Stomach (tissue), 9 donors: ENCODE measurements around the gene C22orf39. TPM values are rescaled to one million over a fixed set of nuclear protein-coding genes. Genes with fewer than 3 reads are reported as not detected.
A peak's percentile ranks its signal among the peaks of the same experiment; 100 is the strongest.
"Not testable (repeated sequence)": the region's sequence is repeated elsewhere in the genome, so short reads cannot be mapped to it uniquely, and the experiment has no call there.

ENCODE experiments used
- DNase-seq, 2 donors: peaks; one replicate each; pipeline versions ENCODE4 v3.0.0 to v3.0.0-alpha.2; 2013 to 2019
- H3K27ac ChIP-seq, 5 donors: fragments of 200-600 bp in 4 of 5; sonication (generic) in 4 of 5; one replicate each; pipeline ENCODE4 v1.5.1; 2013 to 2019; ENCODE audit warnings: mild to moderate bottlenecking in 1 of 5, moderate library complexity in 1 of 5
- H3K27me3 ChIP-seq, 3 donors: fragments of 200-600 bp; sonication (generic); one replicate each; pipeline ENCODE4 v1.5.1; 2017 to 2019; ENCODE audit warnings: mixed run types in 1 of 3
- H3K36me3 ChIP-seq, 4 donors: fragments of 200-600 bp; sonication (generic); 1 replicate in 3 of 4; 2 replicates in 1 of 4; pipeline ENCODE4 v1.5.1; 2016 to 2019
- H3K4me1 ChIP-seq, 4 donors: fragments of 200-600 bp; sonication (generic); one replicate each; pipeline ENCODE4 v1.5.1; 2016 to 2019
- H3K4me3 ChIP-seq, 4 donors: fragments of 200-600 bp; sonication (generic) in 3 of 4; one replicate each; pipeline ENCODE4 v1.5.1; 2016 to 2019; ENCODE audit warnings: mild to moderate bottlenecking in 1 of 4
- H3K9me3 ChIP-seq, 4 donors: fragments of 200-600 bp; sonication (generic); one replicate each; pipeline ENCODE4 v1.5.1; 2016 to 2019
- CTCF ChIP-seq, 7 experiments: fragments of 450-650 bp in 4 of 7; fragments of 200-600 bp in 3 of 7; sonication (generic) in 3 of 7; IDR thresholded peaks; one replicate each; pipeline ENCODE4 v1.5.1; 2016 to 2019; ENCODE audit warnings: antibody characterized with exemption in 7 of 7, control low read depth in 2 of 7, mild to moderate bottlenecking in 1 of 7
- EP300 ChIP-seq: sonication (generic); formaldehyde crosslinking; IDR thresholded peaks from one replicate; pipeline ENCODE4 v1.6.1; 2017; ENCODE audit warnings: antibody characterized with exemption
- POLR2A ChIP-seq, 4 donors: fragments of 450-650 bp; IDR thresholded peaks; one replicate each; pipeline ENCODE4 v1.6.1; 2016; ENCODE audit warnings: antibody characterized with exemption in 4 of 4, control low read depth in 2 of 4, mild to moderate bottlenecking in 1 of 4, moderate library complexity in 1 of 4
- POLR2AphosphoS5 ChIP-seq, 3 donors: sonication (generic); formaldehyde crosslinking; IDR thresholded peaks; one replicate each; pipeline ENCODE4 v1.6.1; 2016; ENCODE audit warnings: antibody characterized with exemption in 3 of 3
- WGBS, 5 donors: extraction: QIAGEN DNeasy Blood & Tissue Kit in 3 of 5; methylation state at CpG; one replicate each; pipeline versions ENCODE4 v1.1.5 to v1.1.7; 2013 to 2018; 5-methylcytosine and 5-hydroxymethylcytosine counted together
- intact Hi-C: fragments of 100-400 bp; cut with DNase I; formaldehyde crosslinking; loops from one replicate; pipeline ENCODE4 v1.15.1; 2023; ENCODE audit warnings: low total_unique reads
- polyA plus RNA-seq, 3 donors: library from polyadenylated mRNA; stranded (reverse); fragments of 200-250 nt; gene quantifications; one replicate each; pipeline ENCODE4 v1.2.3, GENCODE V29; 2013
- total RNA-seq, 5 donors: library from RNA; depleted of rRNA; stranded (reverse); fragments of >200 nt; gene quantifications; one replicate each; pipeline versions ENCODE4 v1.1.0 to v1.2.3, GENCODE V29; 2014 to 2016
- donor health status: healthy with polysubstance abuse.
- donor health status: Bipolar disorder and iron deficiency.
- donor health status: healthy.

The C22orf39 gene
- total and polyA plus RNA-seq, 8 donors: 23.6 to 124 (median 41.5) TPM

DNA sequence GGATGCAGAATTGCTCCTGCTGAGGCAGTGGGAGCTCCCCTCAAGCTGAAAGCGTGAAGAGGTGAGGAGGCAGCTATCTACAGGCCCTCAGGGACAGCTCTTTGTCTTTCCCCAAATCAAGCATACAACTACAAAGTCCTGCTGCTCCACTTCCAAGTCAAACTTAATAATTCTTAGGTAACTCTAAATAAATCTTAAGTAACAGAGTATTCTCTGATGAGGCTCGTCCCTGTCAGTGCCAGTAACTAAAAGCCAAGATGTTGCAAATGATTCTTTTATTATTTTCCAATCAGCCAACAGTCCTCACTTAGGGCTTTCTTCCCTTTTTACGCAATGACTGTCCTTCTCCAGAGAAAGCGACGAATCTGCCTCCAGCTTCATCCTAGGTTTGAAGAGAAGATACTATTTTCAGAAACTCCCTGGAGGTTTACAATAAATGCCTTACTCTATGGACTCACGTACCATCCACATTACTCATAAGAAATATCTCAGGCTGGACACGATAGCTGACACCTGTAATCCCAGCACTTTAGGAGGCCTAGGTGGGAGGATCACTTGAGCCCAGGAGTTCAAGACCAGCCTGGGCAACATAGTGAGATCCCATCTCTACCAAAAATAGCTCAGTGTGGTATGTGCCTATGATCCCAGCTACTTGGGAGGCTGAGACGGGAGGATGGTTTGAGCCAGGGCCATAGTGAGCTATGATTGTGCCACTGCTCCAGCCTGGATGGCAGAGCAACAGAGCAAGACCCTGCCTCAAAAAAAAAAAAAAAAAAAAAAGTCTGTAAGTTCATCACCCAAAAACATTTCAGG is 3.1 kb upstream of the C22orf39 start:
- Histone ChIP-seq H3K4me3 (no peak overlapping the region), H3K27me3 (no peaks in the 10 kb centered on the region), H3K9me3 (no peaks in the 10 kb centered on the region), H3K27ac (no peak overlapping the region), H3K4me1 (peaks cover 12 to 29% (median 26%) of the 10 kb centered on the region in 4 donors), H3K36me3 (peaks cover 40 to 64% (median 55%) of the 10 kb centered on the region in 4 donors)
- DNase-seq: no peak
- no peak for TF ChIP-seq CTCF (IDR thresholded peaks at IDR 0.05)
- no peak for TF ChIP-seq EP300
- no peak for TF ChIP-seq POLR2A (IDR thresholded peaks at IDR 0.05)
- TF ChIP-seq POLR2AphosphoS5 (IDR thresholded peaks at IDR 0.05): no peak
- intact Hi-C loops: loop anchor here (10.0 kb wide), 1 partner anchor 266 kb away; no protein-coding TSS in a partner anchor
- WGBS, 5 donors: 84 to 95% (median 90%) methylated on average over 8 of the region's 8 CpGs

- Histone ChIP-seq H3K36me3 (peaks cover 29 to 57% (median 47%) of the 10 kb centered on the region in 4 donors), H3K9me3 (no peaks in the 10 kb centered on the region), H3K27me3 (no peaks in the 10 kb centered on the region), H3K4me1 (peaks cover 21 to 41% (median 32%) of the 10 kb centered on the region in 4 donors), H3K27ac (no peak overlapping the region), H3K4me3 (no peak overlapping the region)
- no peak for DNase-seq
- intact Hi-C loops: no loop called here
- TF ChIP-seq POLR2A (IDR thresholded peaks at IDR 0.05): no peak
- TF ChIP-seq EP300: no peak
- 86 to 95% (median 89%) methylated on average over 2 of the region's 2 CpGs for WGBS, 5 donors
Measured at GRCh38 chr22:19449422-19449767, 1.9 kb upstream of the C22orf39 start.

- Histone ChIP-seq H3K4me3 (peak overlapping the region in 2 of 4 donors; percentile 69 to 80), H3K27me3 (no peaks in the 10 kb centered on the region), H3K9me3 (no peaks in the 10 kb centered on the region), H3K4me1 (peaks cover 21 to 46% (median 35%) of the 10 kb centered on the region in 4 donors), H3K27ac (peak overlapping the region in 2 of 5 donors; percentile 92 to 96), H3K36me3 (peaks cover 29 to 57% (median 47%) of the 10 kb centered on the region in 4 donors)
- intact Hi-C loops: no loop called here
- DNase-seq: no peak
- TF ChIP-seq CTCF (IDR thresholded peaks at IDR 0.05) (no peak), EP300 (no peak), POLR2A (IDR thresholded peaks at IDR 0.05) (no peak), POLR2AphosphoS5 (IDR thresholded peaks at IDR 0.05) (no peak)
- 60 to 71% (median 61%) methylated on average over 5 of the region's 5 CpGs for WGBS, 5 donors
Measured at GRCh38 chr22:19448739-19449421, 1.4 kb upstream of the C22orf39 start.

- Histone ChIP-seq H3K27me3 (no peaks in the 10 kb centered on the region), H3K4me1 (peaks cover 21 to 53% (median 39%) of the 10 kb centered on the region in 4 donors), H3K27ac (peak overlapping the region; percentile 92 to 96 (median 95)), H3K4me3 (peak overlapping the region; percentile 69 to 91 (median 83)), H3K36me3 (peaks cover 26 to 57% (median 47%) of the 10 kb centered on the region in 4 donors), H3K9me3 (no peaks in the 10 kb centered on the region)
- DNase-seq: peak; percentile 28 to 82
- no peak for TF ChIP-seq POLR2AphosphoS5 (IDR thresholded peaks at IDR 0.05)
- 6 to 19% (median 11%) methylated on average over 14 of the region's 14 CpGs for WGBS, 5 donors
- intact Hi-C loops: no loop called here
Measured at GRCh38 chr22:19448076-19448607, 631 bp upstream of the C22orf39 start.

- intact Hi-C loops: no loop called here
- Histone ChIP-seq H3K27ac (peak overlapping the region; percentile 92 to 96 (median 95)), H3K4me1 (peaks cover 21 to 53% (median 40%) of the 10 kb centered on the region in 4 donors), H3K9me3 (no peaks in the 10 kb centered on the region), H3K36me3 (peaks cover 18 to 57% (median 45%) of the 10 kb centered on the region in 4 donors), H3K4me3 (peak overlapping the region; percentile 69 to 91 (median 83)), H3K27me3 (no peaks in the 10 kb centered on the region)
- TF ChIP-seq EP300: no peak
- TF ChIP-seq CTCF (IDR thresholded peaks at IDR 0.05): no peak
- no peak for TF ChIP-seq POLR2A (IDR thresholded peaks at IDR 0.05)
- no peak for TF ChIP-seq POLR2AphosphoS5 (IDR thresholded peaks at IDR 0.05)
- WGBS, 5 donors: 18 to 20% (median 19%) methylated on average over 21 to 22 of the region's 22 CpGs
- DNase-seq: no peak
Measured at GRCh38 chr22:19446603-19447329, 745 bp downstream of the C22orf39 start.

GRCh38 chr22:19445279-19445982 is 2.1 kb downstream of the C22orf39 start:
- peaks cover 21 to 53% (median 40%) of the 10 kb centered on the region in 4 donors for H3K4me1 ChIP-seq
- H3K36me3 ChIP-seq: peaks cover 11 to 50% (median 39%) of the 10 kb centered on the region in 4 donors
- H3K27me3 ChIP-seq, intact Hi-C loops, DNase-seq, H3K4me3 ChIP-seq, H3K9me3 ChIP-seq, H3K27ac ChIP-seq: not testable (repeated sequence)
- 73 to 84% (median 82%) methylated on average over 9 of the region's 9 CpGs for WGBS, 5 donors
